ENCODE data around the gene RNU6-8.

RNU6-8 gene

GRCh38 chr14:32246751-32247150 is 43.7 kb upstream of the RNU6-8 start:
- DNase-seq (ENCODE audit: low read depth): no peak
- TF ChIP-seq, protein P1, sequence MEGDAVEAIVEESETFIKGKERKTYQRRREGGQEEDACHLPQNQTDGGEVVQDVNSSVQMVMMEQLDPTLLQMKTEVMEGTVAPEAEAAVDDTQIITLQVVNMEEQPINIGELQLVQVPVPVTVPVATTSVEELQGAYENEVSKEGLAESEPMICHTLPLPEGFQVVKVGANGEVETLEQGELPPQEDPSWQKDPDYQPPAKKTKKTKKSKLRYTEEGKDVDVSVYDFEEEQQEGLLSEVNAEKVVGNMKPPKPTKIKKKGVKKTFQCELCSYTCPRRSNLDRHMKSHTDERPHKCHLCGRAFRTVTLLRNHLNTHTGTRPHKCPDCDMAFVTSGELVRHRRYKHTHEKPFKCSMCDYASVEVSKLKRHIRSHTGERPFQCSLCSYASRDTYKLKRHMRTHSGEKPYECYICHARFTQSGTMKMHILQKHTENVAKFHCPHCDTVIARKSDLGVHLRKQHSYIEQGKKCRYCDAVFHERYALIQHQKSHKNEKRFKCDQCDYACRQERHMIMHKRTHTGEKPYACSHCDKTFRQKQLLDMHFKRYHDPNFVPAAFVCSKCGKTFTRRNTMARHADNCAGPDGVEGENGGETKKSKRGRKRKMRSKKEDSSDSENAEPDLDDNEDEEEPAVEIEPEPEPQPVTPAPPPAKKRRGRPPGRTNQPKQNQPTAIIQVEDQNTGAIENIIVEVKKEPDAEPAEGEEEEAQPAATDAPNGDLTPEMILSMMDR (IDR thresholded peaks at IDR 0.05; ENCODE audit: insufficient read depth, low read depth, low read length, missing control alignments): no peak
- no peak overlapping the region for H3K4me3 ChIP-seq (ENCODE audit: low read depth, low read length)

DNA sequence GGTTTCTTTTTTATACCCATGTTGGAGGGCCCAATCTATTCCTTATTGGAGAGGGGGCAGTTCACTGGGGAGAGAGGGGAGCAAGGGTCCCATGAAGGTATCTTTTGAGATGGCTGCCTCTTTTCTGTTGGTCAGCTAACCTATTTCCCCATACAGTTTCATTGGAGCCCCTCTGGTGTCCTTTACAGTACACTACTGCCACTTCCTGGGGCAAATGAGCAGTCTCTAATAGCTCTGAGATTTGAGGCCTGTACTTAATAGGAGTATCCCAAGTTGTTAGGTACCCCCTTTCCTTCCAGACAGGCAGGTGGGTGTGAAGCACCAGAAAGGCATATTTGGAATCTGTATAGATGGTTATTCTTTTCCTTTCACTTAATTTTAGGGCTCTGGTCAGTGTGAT is 41.3 kb upstream of the RNU6-8 start:
- H3K4me3 ChIP-seq (ENCODE audit: low read depth, low read length): no peak overlapping the region
- TF ChIP-seq, protein P1 (IDR thresholded peaks at IDR 0.05; ENCODE audit: insufficient read depth, low read depth, low read length, missing control alignments): peak; percentile 27
- DNase-seq (ENCODE audit: low read depth): peak; percentile 18

GRCh38 chr14:32233260-32233659 is 30.2 kb upstream of the RNU6-8 start:
- no peak overlapping the region for H3K4me3 ChIP-seq (ENCODE audit: low read depth, low read length)
- DNase-seq (ENCODE audit: low read depth): no peak
- TF ChIP-seq, protein P1 (IDR thresholded peaks at IDR 0.05; ENCODE audit: insufficient read depth, low read depth, low read length, missing control alignments): no peak

DNA sequence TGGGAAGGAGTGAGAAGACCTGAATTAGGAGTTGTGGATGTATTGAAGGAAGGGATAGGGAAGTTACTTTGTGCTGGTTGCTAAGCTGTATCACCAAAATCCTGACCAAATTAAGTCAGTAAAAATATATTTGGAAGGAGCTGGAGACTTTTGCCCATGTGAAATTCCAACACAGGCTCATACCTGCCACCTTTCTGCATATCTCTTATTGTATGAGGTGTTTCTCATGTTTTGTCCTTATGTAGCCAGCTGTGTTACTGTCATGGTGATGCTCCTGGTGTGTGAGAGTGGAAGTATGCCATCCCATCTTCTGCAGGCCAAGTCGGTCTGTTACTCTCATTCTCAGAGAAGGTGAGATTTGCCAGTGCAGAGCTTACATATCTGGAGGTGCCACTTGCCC is 29.4 kb upstream of the RNU6-8 start:
- no peak overlapping the region for H3K4me3 ChIP-seq (ENCODE audit: low read depth, low read length)
- DNase-seq (ENCODE audit: low read depth): no peak
- TF ChIP-seq, protein P1 (IDR thresholded peaks at IDR 0.05; ENCODE audit: insufficient read depth, low read depth, low read length, missing control alignments): no peak

- no peak overlapping the region for H3K4me3 ChIP-seq (ENCODE audit: low read depth, low read length)
- DNase-seq (ENCODE audit: low read depth): no peak
Observed at GRCh38 chr14:32230695-32231280, 27.7 kb upstream of the RNU6-8 start.

DNA sequence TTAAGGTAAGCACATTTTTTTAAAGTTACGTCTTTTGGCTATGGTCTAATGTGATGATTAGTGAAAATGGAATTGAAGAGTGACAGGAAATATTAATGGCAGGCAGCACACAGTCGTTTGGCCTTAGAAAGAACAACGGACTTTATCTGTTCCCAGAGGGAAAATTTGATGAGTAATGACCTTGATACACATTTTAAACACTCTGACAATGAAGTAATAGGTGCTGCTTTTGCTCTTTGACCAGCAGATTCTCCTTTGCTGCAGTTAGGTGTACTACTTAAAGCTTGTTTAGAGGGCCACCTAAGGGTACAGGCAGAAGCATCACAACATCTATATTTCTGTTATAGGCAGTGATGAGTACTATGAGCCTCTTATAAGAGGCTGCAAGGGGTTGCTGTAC is 27.1 kb upstream of the RNU6-8 start:
- no peak for DNase-seq (ENCODE audit: low read depth)
- no peak overlapping the region for H3K4me3 ChIP-seq (ENCODE audit: low read depth, low read length)
- TF ChIP-seq, protein P1 (IDR thresholded peaks at IDR 0.05; ENCODE audit: insufficient read depth, low read depth, low read length, missing control alignments): no peak

More at GRCh38 chr14:32230695-32231280, 27.7 kb upstream of the RNU6-8 start:
- TF ChIP-seq, protein P1 (IDR thresholded peaks at IDR 0.05; ENCODE audit: insufficient read depth, low read depth, low read length, missing control alignments): no peak

DNA sequence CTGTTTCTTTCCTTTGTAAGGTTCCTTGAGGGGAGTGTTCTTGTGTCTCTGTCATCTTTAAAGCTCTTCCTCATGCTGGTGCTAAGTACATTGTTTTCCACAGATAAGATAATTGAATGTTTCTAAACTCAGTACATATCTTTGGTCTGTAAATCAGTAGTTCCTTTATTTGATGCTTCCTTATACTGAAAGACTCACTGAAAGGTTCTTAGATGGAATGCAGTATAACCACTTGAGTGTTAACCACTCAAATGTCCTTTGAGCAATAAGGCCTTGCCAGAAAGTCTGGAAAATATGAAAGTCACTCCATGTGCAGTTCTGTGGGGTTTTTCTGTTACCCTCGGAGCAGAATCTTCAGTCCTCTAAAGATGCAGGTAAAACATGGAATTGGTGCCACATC is 23.0 kb upstream of the RNU6-8 start:
- no peak overlapping the region for H3K4me3 ChIP-seq (ENCODE audit: low read depth, low read length)
- DNase-seq (ENCODE audit: low read depth): no peak
- TF ChIP-seq, protein P1 (IDR thresholded peaks at IDR 0.05; ENCODE audit: insufficient read depth, low read depth, low read length, missing control alignments): no peak
